Prostate gland (tissue), 2 donors: Measurements from ENCODE around the gene PRDM16.

ENCODE experiments used
- CTCF ChIP-seq, 4 experiments: fragments of 200-600 bp in 2 of 4; fragments of 450-650 bp in 2 of 4; sonication (generic) in 2 of 4; IDR thresholded peaks; 1 replicate in 3 of 4; 2 replicates in 1 of 4; pipeline ENCODE4 v1.5.1; 2016 to 2019; ENCODE audit warnings: antibody characterized with exemption in 4 of 4, mild to moderate bottlenecking in 2 of 4, moderate library complexity in 2 of 4
- POLR2AphosphoS5 ChIP-seq: sonication (generic); formaldehyde crosslinking; IDR thresholded peaks from one replicate; pipeline ENCODE4 v1.6.1; 2017; ENCODE audit warnings: antibody characterized with exemption

DNA sequence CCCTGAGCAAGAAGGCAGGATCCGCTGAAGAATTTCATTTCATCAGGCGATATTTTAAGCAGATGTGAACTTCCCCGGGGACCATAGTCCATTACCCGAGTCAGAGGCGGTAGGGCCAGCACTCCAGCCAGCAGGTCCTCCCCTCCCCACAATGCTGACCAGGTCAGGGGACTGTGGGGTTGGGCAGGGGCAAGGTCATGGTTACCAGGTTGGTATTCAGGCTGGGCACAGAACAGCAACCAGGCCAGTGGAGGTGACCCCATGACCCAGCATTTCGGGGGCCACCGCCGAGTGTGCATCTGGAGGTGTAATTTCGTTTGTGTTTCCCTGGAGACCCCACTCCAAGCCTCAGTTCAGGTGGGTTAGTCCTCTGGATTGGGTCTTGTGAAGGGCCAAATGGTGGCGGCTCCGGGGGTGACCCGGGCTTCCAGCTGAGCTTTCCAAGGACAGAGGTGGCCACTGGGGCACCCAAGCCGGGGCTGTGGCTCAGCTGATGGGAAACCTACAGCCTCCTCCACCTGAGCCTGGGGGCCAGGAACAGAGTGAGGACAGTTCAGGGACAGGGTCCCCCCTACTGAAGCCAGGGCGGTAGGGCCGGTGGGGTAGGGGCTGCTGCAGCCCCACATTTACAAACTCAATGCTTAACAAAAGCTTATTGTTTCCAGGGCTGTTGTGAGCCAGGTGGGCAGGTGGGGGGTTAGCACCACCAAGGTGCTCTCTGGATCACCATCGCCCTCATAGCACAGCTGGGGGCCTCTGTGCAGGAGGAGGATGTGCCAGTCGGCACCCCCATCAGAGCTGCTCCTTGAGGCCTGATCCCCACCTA lies 2.8 kb downstream of the PRDM16 start:
- TF ChIP-seq CTCF (IDR thresholded peaks at IDR 0.05) (no peak), POLR2AphosphoS5 (no peak)
